PC-3 (cell line): Measurements from ENCODE around the gene MROH2B.

Experiments
- EZH2 ChIP-seq: fragments of 300-600 bp; sonication (generic); IDR thresholded peaks from one replicate; pipeline ENCODE4 v1.6.1; 2017; ENCODE audit warnings: antibody characterized with exemption, mild to moderate bottlenecking, low read length; ENCODE audit not compliant: unreplicated experiment
- TF ChIP-seq, protein P1 (sequence below): fragments of 300-600 bp; sonication (generic); conservative IDR thresholded peaks from 2 replicates; pipeline ENCODE4 v1.5.1; 2017; ENCODE audit warnings: antibody characterized with exemption, low read depth, mild to moderate bottlenecking, low read length

DNA sequence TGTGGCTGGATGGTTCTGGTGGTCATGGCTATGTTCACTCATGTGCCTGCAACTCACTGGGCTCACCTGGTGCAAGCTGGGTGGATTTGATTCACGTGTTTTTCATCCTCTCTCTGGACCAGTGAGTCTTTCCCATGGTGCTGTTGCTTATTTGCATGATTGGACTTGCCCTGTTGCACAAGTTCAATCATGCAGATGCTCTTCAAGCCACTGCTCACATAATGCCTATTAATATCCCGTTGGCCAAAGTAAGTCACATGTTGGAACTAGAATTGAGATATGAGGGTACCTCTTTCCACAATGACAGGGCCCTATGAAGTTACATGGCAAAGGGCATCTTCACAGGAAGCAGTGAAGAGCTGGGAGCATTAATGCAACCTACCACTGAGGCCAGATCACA, 26.5 kb upstream of the MROH2B start:
- TF ChIP-seq, protein P1, sequence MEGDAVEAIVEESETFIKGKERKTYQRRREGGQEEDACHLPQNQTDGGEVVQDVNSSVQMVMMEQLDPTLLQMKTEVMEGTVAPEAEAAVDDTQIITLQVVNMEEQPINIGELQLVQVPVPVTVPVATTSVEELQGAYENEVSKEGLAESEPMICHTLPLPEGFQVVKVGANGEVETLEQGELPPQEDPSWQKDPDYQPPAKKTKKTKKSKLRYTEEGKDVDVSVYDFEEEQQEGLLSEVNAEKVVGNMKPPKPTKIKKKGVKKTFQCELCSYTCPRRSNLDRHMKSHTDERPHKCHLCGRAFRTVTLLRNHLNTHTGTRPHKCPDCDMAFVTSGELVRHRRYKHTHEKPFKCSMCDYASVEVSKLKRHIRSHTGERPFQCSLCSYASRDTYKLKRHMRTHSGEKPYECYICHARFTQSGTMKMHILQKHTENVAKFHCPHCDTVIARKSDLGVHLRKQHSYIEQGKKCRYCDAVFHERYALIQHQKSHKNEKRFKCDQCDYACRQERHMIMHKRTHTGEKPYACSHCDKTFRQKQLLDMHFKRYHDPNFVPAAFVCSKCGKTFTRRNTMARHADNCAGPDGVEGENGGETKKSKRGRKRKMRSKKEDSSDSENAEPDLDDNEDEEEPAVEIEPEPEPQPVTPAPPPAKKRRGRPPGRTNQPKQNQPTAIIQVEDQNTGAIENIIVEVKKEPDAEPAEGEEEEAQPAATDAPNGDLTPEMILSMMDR, result no peak
- no peak for TF ChIP-seq EZH2
